HepG2 (cell line): ENCODE measurements around the gene BRCA1. TPM values are rescaled to one million over a fixed set of nuclear protein-coding genes. Genes with fewer than 3 reads are reported as not detected.

Source experiments
- ARHGAP35 ChIP-seq: sonication (generic); formaldehyde crosslinking; IDR thresholded peaks from 2 replicates; pipeline ENCODE4 v1.9.0; 2022; ENCODE audit warnings: mild to moderate bottlenecking, inconsistent platforms, moderate library complexity, missing genetic modification reagents, borderline replicate concordance
- CSRNP1 ChIP-seq: sonication (generic); formaldehyde crosslinking; IDR thresholded peaks from 2 replicates; pipeline ENCODE4 v1.8.1; 2023; ENCODE audit warnings: mild to moderate bottlenecking, missing genetic modification reagents
- DR1 ChIP-seq: sonication (generic); formaldehyde crosslinking; IDR thresholded peaks from 2 replicates; pipeline ENCODE4 v1.8.0; 2021; ENCODE audit warnings: mild to moderate bottlenecking, missing genetic modification reagents, inconsistent platforms
- HMGA1 ChIP-seq: sonication (generic); formaldehyde crosslinking; conservative IDR thresholded peaks from 2 replicates; pipeline ENCODE4 v1.4.0; 2020; ENCODE audit warnings: missing genetic modification reagents
- IKZF1 ChIP-seq: fragments of 450-650 bp; IDR thresholded peaks from 2 replicates; pipeline ENCODE4 v1.7.1; 2016
- IRF2 ChIP-seq: IDR thresholded peaks from 2 replicates; pipeline ENCODE4 v1.6.1; 2018; ENCODE audit warnings: missing genetic modification reagents, missing compliant biosample characterization
- KLF6 ChIP-seq: IDR thresholded peaks from 2 replicates; pipeline ENCODE4 v1.8.0; 2016; ENCODE audit warnings: missing biosample characterization, missing genetic modification reagents
- PTBP1 ChIP-seq: fragments of 200-400 bp; formaldehyde crosslinking; IDR thresholded peaks from 2 replicates; pipeline ENCODE4 v1.6.1; 2018; ENCODE audit warnings: low read length, low read depth; ENCODE audit not compliant: poor library complexity, severe bottlenecking
- RBM39 ChIP-seq: fragments of 200-400 bp; formaldehyde crosslinking; IDR thresholded peaks from one replicate; pipeline ENCODE4 v1.6.1; 2018; ENCODE audit warnings: antibody characterized with exemption, mild to moderate bottlenecking, low read depth, low read length; ENCODE audit not compliant: poor library complexity, severe bottlenecking
- RCOR2 ChIP-seq: IDR thresholded peaks from 2 replicates; pipeline ENCODE4 v1.6.1; 2016; ENCODE audit warnings: missing biosample characterization, missing genetic modification reagents
- SIN3B ChIP-seq: fragments of 150-350 bp; IDR thresholded peaks from 2 replicates; pipeline ENCODE4 v1.6.1; 2014; ENCODE audit warnings: low read length
- SPEN ChIP-seq: sonication (generic); formaldehyde crosslinking; IDR thresholded peaks from 2 replicates; pipeline ENCODE4 v1.5.1; 2020; ENCODE audit warnings: low read depth, mild to moderate bottlenecking, missing genetic modification reagents
- TAF15 ChIP-seq: fragments of 200-400 bp; formaldehyde crosslinking; IDR thresholded peaks from one replicate; pipeline ENCODE4 v1.6.1; 2018; ENCODE audit warnings: mild to moderate bottlenecking, low read depth, low read length; ENCODE audit not compliant: poor library complexity, severe bottlenecking
- TRIM22 ChIP-seq: fragments of 450-650 bp; IDR thresholded peaks from 2 replicates; pipeline ENCODE4 v1.6.1; 2017
- ZMAT5 ChIP-seq: sonication (generic); formaldehyde crosslinking; IDR thresholded peaks from 2 replicates; pipeline ENCODE4 v1.5.0; 2020; ENCODE audit warnings: mild to moderate bottlenecking, low read depth, missing genetic modification reagents, borderline replicate concordance
- ZNF343 ChIP-seq: sonication (generic); formaldehyde crosslinking; IDR thresholded peaks from 2 replicates; pipeline ENCODE4 v1.4.0; 2020; ENCODE audit warnings: mild to moderate bottlenecking, missing genetic modification reagents
- ZNF383 ChIP-seq: sonication (generic); formaldehyde crosslinking; IDR thresholded peaks from 2 replicates; pipeline ENCODE4 v1.4.0; 2020; ENCODE audit warnings: missing genetic modification reagents, mild to moderate bottlenecking, borderline replicate concordance
- ZNF772 ChIP-seq: sonication (generic); formaldehyde crosslinking; IDR thresholded peaks from 2 replicates; pipeline ENCODE4 v1.5.0; 2020; ENCODE audit warnings: mild to moderate bottlenecking, missing genetic modification reagents
- polyA plus RNA-seq, 8 experiments: library from polyadenylated mRNA; depleted of rRNA in 3 of 8; stranded (reverse) in 7 of 8; unstranded in 1 of 8; fragments of >200 nt; fragmentation: Illumina TruSeq in 4 of 8; extraction: Trizol in 4 of 8; gene quantifications; 2 replicates each; pipeline versions ENCODE4 v1.2.1 to v1.2.3, GENCODE V29; 2011 to 2016; ENCODE audit warnings: low read depth in 4 of 8, missing spikeins in 1 of 8, mixed read lengths in 1 of 8; ENCODE audit not compliant: insufficient read depth in 1 of 8
- total RNA-seq, 5 experiments: library from RNA; depleted of rRNA; stranded (reverse); fragments of >200 nt; fragmentation: Illumina TruSeq; extraction: Trizol; gene quantifications; 2 replicates each; pipeline ENCODE4 v1.2.3, GENCODE V29; 2016; ENCODE audit warnings: low read depth in 1 of 5
- TF ChIP-seq, protein P1 (sequence below): IDR thresholded peaks from 2 replicates; pipeline ENCODE4 v1.6.1; 2018; ENCODE audit warnings: missing genetic modification reagents, mild to moderate bottlenecking, missing compliant biosample characterization
- TF ChIP-seq, protein P2 (sequence below): IDR thresholded peaks from 2 replicates; pipeline ENCODE4 v1.6.1; 2012; ENCODE audit warnings: low read depth, low read length, improper control_type of control experiment

BRCA1 gene
- total and polyA plus RNA-seq, 2 of the 13 experiments (the other 11 are each of a cell fraction or from before 2014, with no cell fraction given) = 13.3 to 37.5 TPM

DNA sequence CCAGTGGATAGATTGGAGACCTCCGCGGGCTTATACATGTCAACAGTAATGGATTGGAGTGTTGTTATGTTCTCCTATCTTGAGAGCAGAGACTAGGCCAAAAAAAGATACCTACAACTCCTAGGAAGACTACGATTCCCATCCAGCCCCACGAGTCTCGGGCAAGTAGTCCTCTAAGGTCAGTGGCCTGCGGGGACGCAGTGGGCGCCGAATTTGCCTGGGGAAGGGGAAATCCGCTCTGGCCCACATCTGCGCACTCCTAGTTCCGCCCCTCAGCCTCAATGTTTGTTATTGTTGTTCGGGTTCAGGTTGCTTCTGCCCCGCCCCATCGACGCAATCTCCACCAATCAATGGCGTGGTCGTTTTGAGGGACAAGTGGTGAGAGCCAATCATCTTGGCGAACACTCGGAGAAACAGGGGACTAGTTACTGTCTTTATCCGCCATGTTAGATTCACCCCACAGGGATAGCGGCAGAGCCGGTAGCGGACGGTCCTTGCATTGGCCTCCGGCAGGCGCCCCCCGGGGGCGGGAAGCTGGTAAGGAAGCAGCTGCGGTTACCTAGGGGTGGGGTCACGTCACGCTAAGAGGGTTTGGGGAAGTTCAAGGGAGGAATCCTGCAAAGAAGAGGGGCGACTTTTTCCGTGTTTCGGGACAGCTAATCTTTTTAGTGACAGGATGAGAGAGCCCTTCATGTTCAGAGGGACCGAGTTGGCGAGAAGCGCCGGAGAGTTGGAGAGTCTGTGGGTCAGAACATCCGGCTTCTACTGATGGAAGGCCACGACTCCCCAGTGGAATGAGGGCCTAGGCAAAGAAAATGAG is 45.8 kb upstream of the BRCA1 start, which contains the start of gene NBR1 (continued):
- no peak for TF ChIP-seq ZMAT5 (CRISPR knock-in tag)
- no peak for TF ChIP-seq ARHGAP35 (CRISPR knock-in tag)
- TF ChIP-seq IKZF1 = no peak
- no peak for TF ChIP-seq TRIM22
- no peak for TF ChIP-seq IRF2 (CRISPR knock-in tag)
- TF ChIP-seq RBM39 = peak; percentile 91
- TF ChIP-seq ZNF343 (CRISPR knock-in tag) = 0 out of 2 replicates have a peak, but pooled peaks have one; percentile 1
- TF ChIP-seq, protein P1, sequence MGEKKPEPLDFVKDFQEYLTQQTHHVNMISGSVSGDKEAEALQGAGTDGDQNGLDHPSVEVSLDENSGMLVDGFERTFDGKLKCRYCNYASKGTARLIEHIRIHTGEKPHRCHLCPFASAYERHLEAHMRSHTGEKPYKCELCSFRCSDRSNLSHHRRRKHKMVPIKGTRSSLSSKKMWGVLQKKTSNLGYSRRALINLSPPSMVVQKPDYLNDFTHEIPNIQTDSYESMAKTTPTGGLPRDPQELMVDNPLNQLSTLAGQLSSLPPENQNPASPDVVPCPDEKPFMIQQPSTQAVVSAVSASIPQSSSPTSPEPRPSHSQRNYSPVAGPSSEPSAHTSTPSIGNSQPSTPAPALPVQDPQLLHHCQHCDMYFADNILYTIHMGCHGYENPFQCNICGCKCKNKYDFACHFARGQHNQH (CRISPR knock-in tag) = peak; percentile 76
- TF ChIP-seq RCOR2 = 0 out of 2 replicates have a peak, but pooled peaks have one; percentile 35
- TF ChIP-seq PTBP1 = no peak
- TF ChIP-seq SIN3B = 0 out of 2 replicates have a peak, but pooled peaks have one; percentile 8
- 0 out of 2 replicates have a peak, but pooled peaks have one; percentile 17 for TF ChIP-seq CSRNP1 (CRISPR knock-in tag)
- no peak for TF ChIP-seq KLF6 (CRISPR knock-in tag)
- TF ChIP-seq, protein P2, sequence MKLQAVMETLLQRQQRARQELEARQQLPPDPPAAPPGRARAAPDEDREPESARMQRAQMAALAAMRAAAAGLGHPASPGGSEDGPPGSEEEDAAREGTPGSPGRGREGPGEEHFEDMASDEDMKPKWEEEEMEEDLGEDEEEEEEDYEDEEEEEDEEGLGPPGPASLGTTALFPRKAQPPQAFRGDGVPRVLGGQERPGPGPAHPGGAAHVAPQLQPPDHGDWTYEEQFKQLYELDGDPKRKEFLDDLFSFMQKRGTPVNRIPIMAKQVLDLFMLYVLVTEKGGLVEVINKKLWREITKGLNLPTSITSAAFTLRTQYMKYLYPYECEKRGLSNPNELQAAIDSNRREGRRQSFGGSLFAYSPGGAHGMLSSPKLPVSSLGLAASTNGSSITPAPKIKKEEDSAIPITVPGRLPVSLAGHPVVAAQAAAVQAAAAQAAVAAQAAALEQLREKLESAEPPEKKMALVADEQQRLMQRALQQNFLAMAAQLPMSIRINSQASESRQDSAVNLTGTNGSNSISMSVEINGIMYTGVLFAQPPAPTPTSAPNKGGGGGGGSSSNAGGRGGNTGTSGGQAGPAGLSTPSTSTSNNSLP = peak; percentile 74
- no peak for TF ChIP-seq ZNF383 (CRISPR knock-in tag)
- TF ChIP-seq HMGA1 (CRISPR knock-in tag) = no peak
- TF ChIP-seq ZNF772 (CRISPR knock-in tag) = peak; percentile 4; the same call in 1 of the 2 replicates
- TF ChIP-seq SPEN (CRISPR knock-in tag) = no peak; the same call in 1 of the 2 replicates
- no peak for TF ChIP-seq TAF15
- 0 out of 2 replicates have a peak, but pooled peaks have one; percentile 36 for TF ChIP-seq DR1 (CRISPR knock-in tag)
